Liver (tissue), 3 donors: Measurements from ENCODE around the gene FBXO47.

Experiments used
- EGR1 ChIP-seq, 2 donors: IDR thresholded peaks; 2 replicates each; pipeline ENCODE4 v1.6.1; 2016 to 2018; ENCODE audit warnings: antibody characterized with exemption in 2 of 2, low read depth in 2 of 2
- TAF1 ChIP-seq: conservative IDR thresholded peaks from 2 replicates; pipeline ENCODE4 v1.6.1; 2016; ENCODE audit warnings: antibody characterized with exemption, mild to moderate bottlenecking
- YY1 ChIP-seq: IDR thresholded peaks from 2 replicates; pipeline ENCODE4 v1.6.1; 2016; ENCODE audit warnings: antibody characterized with exemption, mild to moderate bottlenecking
- TF ChIP-seq, protein P1 (sequence below): fragments of 150-350 bp; IDR thresholded peaks from 2 replicates; pipeline ENCODE4 v1.5.1; 2017; ENCODE audit warnings: improper control_type of control experiment, low read depth, low read length; ENCODE audit not compliant: missing input control
- TF ChIP-seq, protein P2 (sequence below): IDR thresholded peaks from 2 replicates; pipeline ENCODE4 v1.6.1; 2016; ENCODE audit warnings: antibody characterized with exemption
- donor health status: healthy.
- donor health status: healthy.

DNA sequence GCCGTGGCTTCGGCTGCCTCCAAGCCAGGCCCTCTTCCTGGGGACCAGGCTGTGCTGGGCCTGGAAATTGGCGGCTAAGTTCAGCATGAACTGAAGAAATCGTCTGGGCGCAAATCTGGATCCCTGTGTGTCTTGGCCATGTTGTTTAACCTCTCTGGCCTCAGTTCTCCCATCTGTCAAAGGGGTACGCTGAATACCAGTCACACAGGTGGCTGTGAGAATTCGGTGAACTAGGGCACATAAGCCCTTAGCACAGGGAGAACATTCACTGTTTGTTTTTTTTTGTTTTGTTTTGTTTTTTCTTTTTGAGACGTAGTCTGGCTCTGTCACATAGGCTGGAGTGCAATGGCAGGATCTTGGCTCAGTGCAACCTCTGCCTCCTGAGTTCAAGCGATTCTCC, 78.4 kb downstream of the FBXO47 start:
- TF ChIP-seq YY1 (no peak), TAF1 (no peak), EGR1 (IDR thresholded peaks at IDR 0.05; ENCODE audit: low read depth in 2 of 2) (no peak)
- TF ChIP-seq, protein P1, sequence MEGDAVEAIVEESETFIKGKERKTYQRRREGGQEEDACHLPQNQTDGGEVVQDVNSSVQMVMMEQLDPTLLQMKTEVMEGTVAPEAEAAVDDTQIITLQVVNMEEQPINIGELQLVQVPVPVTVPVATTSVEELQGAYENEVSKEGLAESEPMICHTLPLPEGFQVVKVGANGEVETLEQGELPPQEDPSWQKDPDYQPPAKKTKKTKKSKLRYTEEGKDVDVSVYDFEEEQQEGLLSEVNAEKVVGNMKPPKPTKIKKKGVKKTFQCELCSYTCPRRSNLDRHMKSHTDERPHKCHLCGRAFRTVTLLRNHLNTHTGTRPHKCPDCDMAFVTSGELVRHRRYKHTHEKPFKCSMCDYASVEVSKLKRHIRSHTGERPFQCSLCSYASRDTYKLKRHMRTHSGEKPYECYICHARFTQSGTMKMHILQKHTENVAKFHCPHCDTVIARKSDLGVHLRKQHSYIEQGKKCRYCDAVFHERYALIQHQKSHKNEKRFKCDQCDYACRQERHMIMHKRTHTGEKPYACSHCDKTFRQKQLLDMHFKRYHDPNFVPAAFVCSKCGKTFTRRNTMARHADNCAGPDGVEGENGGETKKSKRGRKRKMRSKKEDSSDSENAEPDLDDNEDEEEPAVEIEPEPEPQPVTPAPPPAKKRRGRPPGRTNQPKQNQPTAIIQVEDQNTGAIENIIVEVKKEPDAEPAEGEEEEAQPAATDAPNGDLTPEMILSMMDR = no peak
- TF ChIP-seq, protein P2, sequence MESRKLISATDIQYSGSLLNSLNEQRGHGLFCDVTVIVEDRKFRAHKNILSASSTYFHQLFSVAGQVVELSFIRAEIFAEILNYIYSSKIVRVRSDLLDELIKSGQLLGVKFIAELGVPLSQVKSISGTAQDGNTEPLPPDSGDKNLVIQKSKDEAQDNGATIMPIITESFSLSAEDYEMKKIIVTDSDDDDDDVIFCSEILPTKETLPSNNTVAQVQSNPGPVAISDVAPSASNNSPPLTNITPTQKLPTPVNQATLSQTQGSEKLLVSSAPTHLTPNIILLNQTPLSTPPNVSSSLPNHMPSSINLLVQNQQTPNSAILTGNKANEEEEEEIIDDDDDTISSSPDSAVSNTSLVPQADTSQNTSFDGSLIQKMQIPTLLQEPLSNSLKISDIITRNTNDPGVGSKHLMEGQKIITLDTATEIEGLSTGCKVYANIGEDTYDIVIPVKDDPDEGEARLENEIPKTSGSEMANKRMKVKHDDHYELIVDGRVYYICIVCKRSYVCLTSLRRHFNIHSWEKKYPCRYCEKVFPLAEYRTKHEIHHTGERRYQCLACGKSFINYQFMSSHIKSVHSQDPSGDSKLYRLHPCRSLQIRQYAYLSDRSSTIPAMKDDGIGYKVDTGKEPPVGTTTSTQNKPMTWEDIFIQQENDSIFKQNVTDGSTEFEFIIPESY = no peak
